Measurements from ENCODE around the gene FGF22.

FGF22 gene

GRCh38 chr19:677601-678436 lies 38.1 kb downstream of the FGF22 start:
- DNase-seq (ENCODE audit: low read depth in 1 of 2, low spot score in 1 of 2), result no peak

GRCh38 chr19:678791-679388 lies 39.2 kb downstream of the FGF22 start:
- DNase-seq (ENCODE audit: low read depth in 1 of 2, low spot score in 1 of 2), result no peak

- DNase-seq (ENCODE audit: low read depth in 1 of 2, low spot score in 1 of 2), result no peak
These were observed 40.0 kb downstream of the FGF22 start for GRCh38 chr19:679418-680286.

- DNase-seq (ENCODE audit: low read depth in 1 of 2, low spot score in 1 of 2), result peak; percentile 99 to 100
These were observed 40.8 kb downstream of the FGF22 start for GRCh38 chr19:680287-681028.

- DNase-seq (ENCODE audit: low read depth in 1 of 2, low spot score in 1 of 2), result peak in 1 of 2 donors; percentile 94
These were observed 41.6 kb downstream of the FGF22 start for GRCh38 chr19:681029-682019.

GRCh38 chr19:682678-683320 lies 43.1 kb downstream of the FGF22 start:
- DNase-seq (ENCODE audit: low read depth in 1 of 2, low spot score in 1 of 2), result no peak

GRCh38 chr19:685454-685931 lies 45.8 kb downstream of the FGF22 start:
- DNase-seq (ENCODE audit: low read depth in 1 of 2, low spot score in 1 of 2), result no peak

GRCh38 chr19:686589-687297 lies 47.1 kb downstream of the FGF22 start:
- no peak for DNase-seq (ENCODE audit: low read depth in 1 of 2, low spot score in 1 of 2)

- no peak for DNase-seq (ENCODE audit: low read depth in 1 of 2, low spot score in 1 of 2)
These were observed 48.0 kb downstream of the FGF22 start for GRCh38 chr19:687569-688166.

- no peak for DNase-seq (ENCODE audit: low read depth in 1 of 2, low spot score in 1 of 2)
These were observed 48.5 kb downstream of the FGF22 start for GRCh38 chr19:688214-688613.

- DNase-seq (ENCODE audit: low read depth in 1 of 2, low spot score in 1 of 2), result no peak
These were observed 49.3 kb downstream of the FGF22 start for GRCh38 chr19:688992-689391.

GRCh38 chr19:690203-690602 lies 50.5 kb downstream of the FGF22 start:
- no peak for DNase-seq (ENCODE audit: low read depth in 1 of 2, low spot score in 1 of 2)
